Left forelimb (tissue), 1 donor: ENCODE results near the gene ANKRD40.

Experiments
- DNase-seq: peaks from one replicate; pipeline ENCODE4 v3.0.0-alpha.2; 2018; ENCODE audit warnings: low spot score

The ANKRD40 gene

GRCh38 chr17:50668025-50668837, 39.5 kb downstream of the ANKRD40 start:
- DNase-seq: no peak

DNA sequence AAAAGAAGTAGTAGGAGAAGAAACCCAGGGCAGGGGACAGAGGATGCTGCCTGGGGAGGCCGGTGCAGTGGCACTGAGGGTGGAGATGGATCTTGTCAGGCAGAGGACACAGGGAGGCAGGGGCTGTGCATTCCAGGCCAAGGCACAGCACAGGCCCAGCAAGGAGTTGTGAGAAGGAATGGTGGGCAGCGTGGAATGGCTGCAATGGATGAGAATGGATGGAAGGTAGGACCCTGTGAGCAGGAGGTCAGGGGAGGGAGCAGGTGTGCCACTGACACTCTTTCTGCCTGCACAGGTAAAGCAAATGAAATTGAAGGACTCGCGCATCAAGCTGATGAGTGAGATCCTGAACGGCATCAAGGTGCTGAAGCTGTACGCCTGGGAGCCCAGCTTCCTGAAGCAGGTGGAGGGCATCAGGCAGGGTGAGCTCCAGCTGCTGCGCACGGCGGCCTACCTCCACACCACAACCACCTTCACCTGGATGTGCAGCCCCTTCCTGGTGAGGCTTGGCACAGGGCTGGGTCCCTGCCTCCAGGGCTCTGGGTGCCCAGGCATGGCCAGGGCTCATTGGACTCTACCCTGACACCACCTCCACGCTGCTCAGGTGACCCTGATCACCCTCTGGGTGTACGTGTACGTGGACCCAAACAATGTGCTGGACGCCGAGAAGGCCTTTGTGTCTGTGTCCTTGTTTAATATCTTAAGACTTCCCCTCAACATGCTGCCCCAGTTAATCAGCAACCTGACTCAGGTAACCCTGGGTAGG, 40.3 kb downstream of the ANKRD40 start:
- no peak for DNase-seq

- DNase-seq: no peak
These were observed 41.4 kb downstream of the ANKRD40 start for GRCh38 chr17:50666316-50666715.

DNA sequence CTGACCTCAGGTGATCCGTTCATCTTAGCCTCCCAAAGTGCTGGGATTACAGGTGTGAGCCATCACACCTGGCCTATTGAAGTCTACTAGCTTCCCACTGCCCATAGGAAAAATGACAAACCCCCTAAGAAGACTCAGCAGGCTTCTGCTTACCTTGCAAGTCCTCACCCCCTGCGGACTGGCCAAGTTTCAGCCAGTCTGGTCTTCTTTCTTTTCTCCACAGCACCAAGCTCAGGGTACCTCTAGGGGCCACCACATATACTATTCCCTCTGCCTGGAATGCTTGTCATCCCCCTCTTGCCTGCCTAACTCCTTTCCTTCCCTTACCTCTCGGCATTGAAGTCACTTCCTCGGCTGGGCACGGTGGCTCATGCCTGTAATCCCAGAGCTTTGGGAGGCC, 41.9 kb downstream of the ANKRD40 start:
- no peak for DNase-seq

DNA sequence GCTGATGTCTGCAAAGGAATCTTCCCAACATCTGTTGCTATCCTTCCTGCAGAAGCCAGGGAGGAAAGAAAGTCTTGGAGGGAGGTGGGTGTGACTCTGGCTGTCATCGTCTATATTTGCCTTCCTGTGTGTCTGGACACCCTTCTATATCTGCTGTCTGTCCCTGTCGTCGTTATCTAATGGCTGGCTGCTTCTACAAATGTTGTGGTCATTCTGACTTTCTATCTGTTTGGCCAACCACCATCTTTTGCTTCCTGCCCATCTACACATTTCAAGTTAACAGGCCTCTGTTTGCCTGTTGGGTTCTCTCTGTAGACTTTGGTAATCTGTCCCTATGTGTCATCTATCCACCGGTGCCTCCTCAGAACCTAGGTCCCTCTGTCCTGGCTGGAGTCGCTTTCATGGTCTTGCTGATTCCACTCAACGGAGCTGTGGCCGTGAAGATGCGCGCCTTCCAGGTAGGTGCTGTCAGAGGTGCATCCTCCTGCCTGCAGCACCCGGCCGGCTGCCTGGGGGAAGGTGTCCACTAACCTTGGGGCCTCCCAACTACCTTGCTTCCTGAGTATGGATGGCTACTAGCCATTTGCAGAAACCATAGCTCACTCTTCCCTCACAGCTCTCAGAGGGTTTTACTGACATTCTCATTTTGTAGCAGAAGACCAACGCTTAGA, 42.8 kb downstream of the ANKRD40 start:
- DNase-seq: no peak

- no peak for DNase-seq
These were observed 43.8 kb downstream of the ANKRD40 start for GRCh38 chr17:50663812-50664374.

DNA sequence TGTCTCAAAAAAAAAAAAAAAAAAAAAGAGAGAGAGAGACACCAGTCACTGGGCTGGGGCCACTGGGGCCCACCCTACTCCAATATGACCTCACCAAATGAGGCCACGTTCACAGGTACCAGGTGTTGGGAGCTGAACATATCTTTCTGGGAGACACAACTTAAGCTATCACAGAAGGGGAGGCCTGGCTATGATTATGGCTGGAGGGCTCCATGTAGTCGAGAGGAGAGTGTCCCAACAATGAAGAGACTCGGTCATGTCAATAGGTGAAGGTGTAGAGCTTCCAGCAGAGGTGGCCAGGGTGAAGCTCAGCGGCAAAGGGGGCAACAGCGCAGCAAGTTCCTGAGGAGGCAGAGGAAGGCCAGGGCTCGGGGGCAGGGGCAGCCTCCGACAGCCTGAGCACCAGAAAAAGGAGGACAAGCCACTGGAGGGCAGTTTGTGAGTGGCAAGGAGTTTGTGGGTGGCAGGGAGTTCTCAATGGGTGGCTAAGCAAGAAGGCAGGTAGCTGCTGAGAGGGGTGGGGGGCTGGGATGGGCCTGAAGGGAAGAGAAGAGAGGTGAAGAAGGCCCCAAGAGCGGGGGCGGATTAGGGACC, 45.0 kb downstream of the ANKRD40 start:
- DNase-seq: no peak

GRCh38 chr17:50661795-50662391, 45.8 kb downstream of the ANKRD40 start:
- DNase-seq: no peak

GRCh38 chr17:50661348-50661747, 46.4 kb downstream of the ANKRD40 start:
- no peak for DNase-seq

DNA sequence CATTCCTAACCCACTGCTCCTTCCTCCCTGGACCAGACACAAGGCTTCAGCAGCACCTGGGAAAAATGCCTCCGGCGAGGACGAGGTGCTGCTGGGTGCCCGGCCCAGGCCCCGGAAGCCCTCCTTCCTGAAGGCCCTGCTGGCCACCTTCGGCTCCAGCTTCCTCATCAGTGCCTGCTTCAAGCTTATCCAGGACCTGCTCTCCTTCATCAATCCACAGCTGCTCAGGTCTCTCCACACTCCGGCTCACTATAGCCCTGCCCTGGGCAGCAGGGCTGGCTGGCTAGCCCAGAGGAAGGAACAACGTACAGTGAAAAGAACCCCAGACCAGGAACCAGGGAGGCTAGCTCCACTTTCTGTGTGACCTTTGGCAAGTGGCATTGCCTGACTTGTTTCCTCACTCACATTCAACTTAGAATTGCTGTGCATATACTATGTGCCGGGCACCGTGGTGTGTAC, 46.8 kb downstream of the ANKRD40 start:
- DNase-seq: no peak

- no peak for DNase-seq
These were observed 47.5 kb downstream of the ANKRD40 start for GRCh38 chr17:50660042-50660886.

DNA sequence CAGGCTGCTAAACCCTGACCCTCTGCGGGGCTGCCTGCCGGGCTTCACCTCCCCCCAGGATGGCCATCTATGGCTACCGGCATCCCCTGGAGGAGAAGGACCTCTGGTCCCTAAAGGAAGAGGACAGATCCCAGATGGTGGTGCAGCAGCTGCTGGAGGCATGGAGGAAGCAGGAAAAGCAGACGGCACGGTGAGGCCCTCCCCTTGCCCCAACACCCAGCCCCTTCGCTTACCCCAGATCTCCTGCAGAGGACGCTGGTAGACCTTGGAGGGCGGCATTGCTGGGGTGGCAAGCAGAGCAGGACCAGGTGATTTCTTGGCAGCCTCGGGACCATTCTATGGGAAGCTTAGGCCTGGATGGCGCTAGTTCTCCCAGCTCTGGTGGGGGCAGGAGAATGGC, 48.5 kb downstream of the ANKRD40 start:
- DNase-seq: no peak

DNA sequence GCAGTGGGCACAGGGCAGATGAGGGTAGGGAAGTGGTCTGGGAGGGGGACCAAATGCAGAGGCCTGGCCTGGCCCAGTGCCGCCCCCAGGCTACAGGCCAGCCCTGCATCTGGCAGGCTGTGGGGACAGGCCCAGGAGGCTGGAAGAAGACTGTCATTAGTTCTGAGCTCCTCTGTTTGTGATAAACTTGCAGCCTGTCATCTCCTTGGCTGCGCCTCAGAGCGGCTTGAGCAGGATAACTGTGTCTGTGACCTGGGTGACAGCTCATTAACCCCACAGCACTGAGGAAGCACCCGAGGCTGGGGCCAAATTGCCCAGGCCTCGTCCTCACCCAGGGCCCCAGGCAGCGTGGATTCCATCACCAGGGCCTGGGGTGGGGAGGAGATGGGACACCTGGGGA, 49.1 kb downstream of the ANKRD40 start:
- DNase-seq: no peak

- DNase-seq: no peak
These were observed 50.1 kb downstream of the ANKRD40 start for GRCh38 chr17:50657627-50658026.

- no peak for DNase-seq
These were observed 50.7 kb downstream of the ANKRD40 start for GRCh38 chr17:50657054-50657453.

GRCh38 chr17:50656509-50656908, 51.2 kb downstream of the ANKRD40 start:
- DNase-seq: no peak

- no peak for DNase-seq
These were observed 54.0 kb downstream of the ANKRD40 start for GRCh38 chr17:50653738-50654137.

- DNase-seq: no peak
These were observed 56.1 kb downstream of the ANKRD40 start for GRCh38 chr17:50651661-50652060.

DNA sequence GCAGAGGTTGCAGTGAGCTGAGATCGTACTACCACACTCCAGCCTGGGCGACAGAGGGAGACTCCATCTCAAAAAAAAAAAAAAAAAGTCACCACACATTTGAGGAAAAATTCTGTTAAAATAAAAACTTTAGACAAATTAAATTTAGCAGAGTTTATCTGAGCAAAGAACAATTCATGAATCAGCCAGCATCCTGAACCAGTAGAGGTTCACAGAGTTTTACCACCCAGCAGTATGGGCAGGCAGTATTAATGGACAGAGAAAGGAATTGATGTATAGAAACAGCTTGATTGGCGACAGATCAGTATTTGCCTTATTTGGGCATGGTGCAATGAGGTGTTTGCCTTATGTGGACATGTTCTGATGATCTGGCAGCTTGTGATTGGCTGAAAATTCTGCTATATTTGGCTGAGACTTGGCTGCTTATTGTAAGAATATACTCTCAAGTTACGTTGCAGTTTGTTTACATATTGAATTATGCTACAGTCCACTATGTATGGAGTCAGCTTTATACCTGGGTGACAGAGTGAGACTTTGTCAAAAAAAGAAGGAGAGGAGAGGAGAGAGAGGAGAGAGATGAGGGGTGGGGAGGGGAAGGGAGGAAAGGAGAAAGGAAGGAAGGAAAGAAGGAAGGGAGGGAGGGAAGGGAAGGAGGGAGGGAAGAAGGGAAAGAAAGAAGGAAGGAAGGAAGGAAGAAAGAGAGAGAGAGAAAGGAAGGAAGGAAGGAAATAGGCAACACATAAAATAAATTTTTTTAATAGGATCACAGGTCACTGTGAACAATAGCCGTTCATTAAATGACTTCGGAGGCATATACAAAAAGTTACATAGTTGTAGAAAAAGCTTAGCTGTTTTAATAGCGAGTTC, 58.4 kb downstream of the ANKRD40 start:
- DNase-seq: no peak

DNA sequence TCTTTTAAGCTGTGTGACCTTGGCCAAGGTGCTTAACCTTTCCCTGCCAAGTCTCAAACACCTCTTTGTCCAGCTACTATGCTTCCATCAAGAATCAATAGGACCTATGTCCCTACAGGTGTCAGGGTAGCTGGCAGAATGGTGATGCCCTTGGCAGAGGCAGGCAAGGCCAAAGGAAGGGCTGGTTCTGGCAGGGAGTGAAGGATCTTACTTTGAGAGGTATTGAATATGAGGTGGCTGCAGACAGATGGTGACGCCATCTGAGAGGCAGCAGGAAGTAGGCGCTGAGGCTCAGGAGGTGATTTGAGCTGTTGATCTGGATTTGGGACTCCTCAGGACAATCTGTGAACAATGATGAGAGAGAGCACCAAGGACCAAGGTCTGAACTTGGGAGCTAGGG, 60.5 kb downstream of the ANKRD40 start:
- no peak for DNase-seq
